HEK293 (cell line): ENCODE results near the gene CEP89.

Experiments used
- CTCF ChIA-PET: fragments of 350-600 bp; formaldehyde crosslinking; extraction: SDS; loops from one replicate; lab custom pipeline; 2021; ENCODE audit warnings: antibody characterized with exemption; lab: Yijun Ruan, JAX
- POLR2A ChIA-PET: fragments of 300-600 bp; formaldehyde crosslinking; extraction: SDS; loops from one replicate; lab custom pipeline; 2020; ENCODE audit warnings: antibody characterized with exemption, inconsistent platforms; lab: Yijun Ruan, JAX
- H3K27ac ChIP-seq: fragments of 200-500 bp; sonication (Bioruptor generic); 2 replicates; pipeline ENCODE4 v1.5.1; 2014; ENCODE audit warnings: low read depth, low read length, control low read depth, inconsistent platforms; ENCODE audit errors: extremely low read depth
- H3K36me3 ChIP-seq, 2 experiments: fragments of 200-500 bp in 1 of 2; sonication (Bioruptor generic) in 1 of 2; 1 replicate in 1 of 2; 2 replicates in 1 of 2; pipeline ENCODE4 v1.5.1; 2014 to 2017; ENCODE audit warnings: inconsistent platforms in 2 of 2, low read length in 2 of 2; ENCODE audit not compliant: control insufficient read depth in 2 of 2, insufficient read depth in 1 of 2
- H3K4me1 ChIP-seq: fragments of 200-500 bp; sonication (Bioruptor generic); 2 replicates; pipeline ENCODE4 v1.5.1; 2014; ENCODE audit warnings: mild to moderate bottlenecking, low read length, inconsistent platforms; ENCODE audit not compliant: control insufficient read depth, insufficient read depth
- H3K4me3 ChIP-seq: 2 replicates; pipeline ENCODE4 v1.5.1; 2011; ENCODE audit warnings: low read depth, mild to moderate bottlenecking, control low read depth, low read length, moderate library complexity
- H3K9me3 ChIP-seq: fragments of 200-500 bp; sonication (Bioruptor generic); 2 replicates; pipeline ENCODE4 v1.5.1; 2014; ENCODE audit warnings: low read depth, low read length, inconsistent platforms; ENCODE audit not compliant: control insufficient read depth, insufficient read depth
- ATF2 ChIP-seq: fragments of 450-650 bp; formaldehyde crosslinking; IDR thresholded peaks from 2 replicates; pipeline ENCODE4 v1.5.1; 2016; ENCODE audit warnings: missing biosample characterization, missing genetic modification characterization, low read depth
- CTCF ChIP-seq: fragments of 450-650 bp; formaldehyde crosslinking; IDR thresholded peaks from 2 replicates; pipeline ENCODE4 v1.5.1; 2016; ENCODE audit warnings: missing biosample characterization, missing genetic modification characterization
- GLIS1 ChIP-seq: fragments of 450-650 bp; formaldehyde crosslinking; IDR thresholded peaks from 2 replicates; pipeline ENCODE4 v1.5.1; 2016; ENCODE audit warnings: missing biosample characterization, missing genetic modification characterization
- GLIS2 ChIP-seq: fragments of 450-650 bp; formaldehyde crosslinking; IDR thresholded peaks from 2 replicates; pipeline ENCODE4 v1.5.1; 2016; ENCODE audit warnings: missing biosample characterization, missing genetic modification characterization
- KLF8 ChIP-seq: fragments of 450-650 bp; formaldehyde crosslinking; IDR thresholded peaks from 2 replicates; pipeline ENCODE4 v1.5.1; 2016; ENCODE audit warnings: missing biosample characterization, missing genetic modification characterization
- OVOL3 ChIP-seq: fragments of 450-650 bp; formaldehyde crosslinking; IDR thresholded peaks from 2 replicates; pipeline ENCODE4 v1.5.1; 2016; ENCODE audit warnings: missing biosample characterization, missing genetic modification characterization
- PATZ1 ChIP-seq: fragments of 450-650 bp; formaldehyde crosslinking; IDR thresholded peaks from 2 replicates; pipeline ENCODE4 v1.5.1; 2016; ENCODE audit warnings: missing biosample characterization, missing genetic modification characterization
- REST ChIP-seq: fragments of 450-650 bp; formaldehyde crosslinking; IDR thresholded peaks from 2 replicates; pipeline ENCODE4 v1.5.1; 2016; ENCODE audit warnings: missing biosample characterization, missing genetic modification characterization
- YY1 ChIP-seq: fragments of 450-650 bp; formaldehyde crosslinking; IDR thresholded peaks from 2 replicates; pipeline ENCODE4 v1.5.1; 2018; ENCODE audit warnings: missing biosample characterization, missing genetic modification characterization
- ZBTB6 ChIP-seq: fragments of 450-650 bp; formaldehyde crosslinking; IDR thresholded peaks from 2 replicates; pipeline ENCODE4 v1.5.1; 2017; ENCODE audit warnings: missing biosample characterization, missing genetic modification characterization
- ZNF114 ChIP-seq: fragments of 450-650 bp; formaldehyde crosslinking; IDR thresholded peaks from 2 replicates; pipeline ENCODE4 v1.5.0; 2017; ENCODE audit warnings: missing biosample characterization, missing genetic modification characterization
- ZNF184 ChIP-seq: fragments of 450-650 bp; IDR thresholded peaks from 2 replicates; pipeline ENCODE4 v1.5.1; 2018; ENCODE audit warnings: missing biosample characterization, mild to moderate bottlenecking, missing genetic modification characterization
- ZNF311 ChIP-seq: fragments of 450-650 bp; formaldehyde crosslinking; IDR thresholded peaks from 2 replicates; pipeline ENCODE4 v1.5.1; 2017; ENCODE audit warnings: missing biosample characterization, missing genetic modification characterization, borderline replicate concordance
- ZNF324 ChIP-seq: fragments of 450-650 bp; formaldehyde crosslinking; IDR thresholded peaks from 2 replicates; pipeline ENCODE4 v1.5.1; 2016; ENCODE audit warnings: missing biosample characterization, missing genetic modification characterization
- ZNF366 ChIP-seq: fragments of 450-650 bp; formaldehyde crosslinking; conservative IDR thresholded peaks from 2 replicates; pipeline ENCODE4 v1.5.1; 2016; ENCODE audit warnings: missing biosample characterization, missing genetic modification characterization
- ZNF549 ChIP-seq: fragments of 450-650 bp; IDR thresholded peaks from 2 replicates; pipeline ENCODE4 v1.5.1; 2018; ENCODE audit warnings: missing biosample characterization, missing genetic modification characterization, mild to moderate bottlenecking, inconsistent platforms, moderate library complexity
- ZNF596 ChIP-seq: fragments of 450-650 bp; IDR thresholded peaks from 2 replicates; pipeline ENCODE4 v1.5.0; 2018; ENCODE audit warnings: missing biosample characterization, mild to moderate bottlenecking, missing genetic modification characterization, moderate library complexity
- ZNF747 ChIP-seq: fragments of 450-650 bp; formaldehyde crosslinking; IDR thresholded peaks from 2 replicates; pipeline ENCODE4 v1.5.1; 2016; ENCODE audit warnings: missing biosample characterization, missing genetic modification characterization
- ZNF76 ChIP-seq: fragments of 450-650 bp; formaldehyde crosslinking; IDR thresholded peaks from 2 replicates; pipeline ENCODE4; 2016; ENCODE audit warnings: low read depth, missing biosample characterization, missing genetic modification characterization, borderline replicate concordance
- ZSCAN16 ChIP-seq: fragments of 450-650 bp; formaldehyde crosslinking; IDR thresholded peaks from 2 replicates; pipeline ENCODE4 v1.5.1; 2016; ENCODE audit warnings: missing biosample characterization, missing genetic modification characterization
- ZSCAN23 ChIP-seq: fragments of 450-650 bp; formaldehyde crosslinking; IDR thresholded peaks from 2 replicates; pipeline ENCODE4 v1.5.1; 2016; ENCODE audit warnings: missing biosample characterization, missing genetic modification characterization
- ZXDB ChIP-seq: fragments of 450-650 bp; formaldehyde crosslinking; IDR thresholded peaks from 2 replicates; pipeline ENCODE4 v1.5.1; 2016; ENCODE audit warnings: missing biosample characterization, missing genetic modification characterization

CEP89 gene

GRCh38 chr19:32880622-32881021, 91.1 kb downstream of the CEP89 start:
- Histone ChIP-seq H3K36me3 (peaks cover 5 to 22% of the 10 kb centered on the region in 2 experiments; a peak in 2 of 3 replicates), H3K9me3 (no peaks in the 10 kb centered on the region), H3K27ac (no peak overlapping the region), H3K4me1 (peaks cover 3% of the 10 kb centered on the region), H3K4me3 (no peak overlapping the region)
- ChIA-PET POLR2A (no interaction called here), CTCF (no interaction called here)
- no peak for TF ChIP-seq ZSCAN16 (tag by site-specific recombination)
- no peak for TF ChIP-seq ZSCAN23 (tag by site-specific recombination)
- no peak for TF ChIP-seq GLIS1
- TF ChIP-seq ZNF114 (tag by site-specific recombination) = no peak
- TF ChIP-seq ZNF747 (tag by site-specific recombination) = no peak
- no peak for TF ChIP-seq ZXDB (tag by site-specific recombination)
- TF ChIP-seq ZNF549 (tag by site-specific recombination) = no peak
- TF ChIP-seq ZNF324 = no peak
- TF ChIP-seq ZNF366 (tag by site-specific recombination) = no peak
- TF ChIP-seq ZNF76 (tag by site-specific recombination) = no peak
- TF ChIP-seq ATF2 = no peak
- TF ChIP-seq ZNF184 = no peak
- no peak for TF ChIP-seq KLF8 (tag by site-specific recombination)
- no peak for TF ChIP-seq ZNF311 (tag by site-specific recombination)
- TF ChIP-seq OVOL3 (tag by site-specific recombination) = no peak
- no peak for TF ChIP-seq CTCF (tag by site-specific recombination)
- no peak for TF ChIP-seq YY1
- TF ChIP-seq ZNF596 = no peak

GRCh38 chr19:32879741-32880140, 92.0 kb downstream of the CEP89 start:
- TF ChIP-seq PATZ1 (tag by site-specific recombination) (no peak), GLIS2 (tag by site-specific recombination) (no peak), REST (tag by site-specific recombination) (no peak), ZBTB6 (no peak)
- H3K27ac ChIP-seq = no peak overlapping the region
- peaks cover 5 to 22% of the 10 kb centered on the region in 2 experiments; a peak in 2 of 3 replicates for H3K36me3 ChIP-seq
- peaks cover 2% of the 10 kb centered on the region for H3K4me1 ChIP-seq
- ChIA-PET POLR2A (no interaction called here), CTCF (no interaction called here)
- H3K9me3 ChIP-seq = no peaks in the 10 kb centered on the region
- no peak overlapping the region for H3K4me3 ChIP-seq
